ENCODE measurements around the gene EXO1.

The EXO1 gene

GRCh38 chr1:241847796-241848685 is at the start of gene EXO1 (continued):
- TF ChIP-seq ZNF148 (tag by site-specific recombination; IDR thresholded peaks at IDR 0.05; ENCODE audit: borderline replicate concordance), result no peak
- peak; percentile 48; the same call in 1 of the 2 replicates for TF ChIP-seq ZNF121 (tag by site-specific recombination; IDR thresholded peaks at IDR 0.05)
- peak; percentile 86 for TF ChIP-seq ZBTB8A (tag by site-specific recombination; IDR thresholded peaks at IDR 0.05)
- TF ChIP-seq ZNF350 (tag by site-specific recombination; IDR thresholded peaks at IDR 0.05), result no peak

GRCh38 chr1:241799416-241799815 is 48.6 kb upstream of the EXO1 start:
- Histone ChIP-seq H3K4me3 (ENCODE audit: low read depth, low read length) (no peak overlapping the region), H3K9me3 (ENCODE audit: control insufficient read depth, insufficient read depth, low read depth, low read length) (no peaks in the 10 kb centered on the region), H3K36me3 (ENCODE audit: control insufficient read depth in 2 of 2, insufficient read depth in 1 of 2, low read length in 2 of 2) (no peaks in the 10 kb centered on the region), H3K27ac (ENCODE audit: extremely low read depth, low read depth, low read length) (no peak overlapping the region), H3K4me1 (ENCODE audit: control insufficient read depth, insufficient read depth, low read length) (no peaks in the 10 kb centered on the region)
- ChIA-PET CTCF (interaction anchor here (0.6 kb wide), 1 partner anchor 398 kb away, joined by 4 read pairs; no protein-coding TSS in a partner anchor), POLR2A (no interaction called here)
- TF ChIP-seq ATF2 (tag by site-specific recombination; IDR thresholded peaks at IDR 0.05; ENCODE audit: low read depth) (no peak), ZBTB21 (tag by site-specific recombination; IDR thresholded peaks at IDR 0.05) (no peak), ZNF23 (tag by site-specific recombination; IDR thresholded peaks at IDR 0.05; ENCODE audit: borderline replicate concordance) (no peak), ZNF10 (tag by site-specific recombination; IDR thresholded peaks at IDR 0.05) (no peak), ZNF114 (tag by site-specific recombination; IDR thresholded peaks at IDR 0.05) (no peak), ZSCAN16 (tag by site-specific recombination; IDR thresholded peaks at IDR 0.05) (no peak), ZEB2 (tag by site-specific recombination; IDR thresholded peaks at IDR 0.05) (no peak), ZNF169 (tag by site-specific recombination; IDR thresholded peaks at IDR 0.05) (no peak), ZNF513 (tag by site-specific recombination; IDR thresholded peaks at IDR 0.05) (no peak), ZSCAN23 (tag by site-specific recombination; IDR thresholded peaks at IDR 0.05) (no peak), ZNF311 (tag by site-specific recombination; IDR thresholded peaks at IDR 0.05; ENCODE audit: borderline replicate concordance) (no peak), GFI1B (tag by site-specific recombination; IDR thresholded peaks at IDR 0.05) (no peak), ZNF37A (tag by site-specific recombination; IDR thresholded peaks at IDR 0.05) (no peak), ZFP41 (tag by site-specific recombination; IDR thresholded peaks at IDR 0.05; ENCODE audit: borderline replicate concordance) (no peak), ZNF747 (tag by site-specific recombination; IDR thresholded peaks at IDR 0.05) (no peak), ZNF549 (tag by site-specific recombination; IDR thresholded peaks at IDR 0.05) (no peak), ZSCAN4 (tag by site-specific recombination; IDR thresholded peaks at IDR 0.05) (no peak), ZNF335 (tag by site-specific recombination; conservative IDR thresholded peaks at IDR 0.05) (no peak), ZNF571 (tag by site-specific recombination; IDR thresholded peaks at IDR 0.05) (no peak), TCF7L2 (IDR thresholded peaks at IDR 0.05; ENCODE audit: borderline replicate concordance, low read depth, low read length) (no peak)

Measured in HEK293 (cell line).